ENCODE measurements around the gene ESYT3. TPM values are rescaled to one million over a fixed set of nuclear protein-coding genes. Genes with fewer than 3 reads are reported as not detected.

The ESYT3 gene
- total and polyA plus RNA-seq, 2 of the 8 experiments (the other 6 are each of a cell fraction or from before 2014, with no cell fraction given) = 4.4 to 7.3 TPM

DNA sequence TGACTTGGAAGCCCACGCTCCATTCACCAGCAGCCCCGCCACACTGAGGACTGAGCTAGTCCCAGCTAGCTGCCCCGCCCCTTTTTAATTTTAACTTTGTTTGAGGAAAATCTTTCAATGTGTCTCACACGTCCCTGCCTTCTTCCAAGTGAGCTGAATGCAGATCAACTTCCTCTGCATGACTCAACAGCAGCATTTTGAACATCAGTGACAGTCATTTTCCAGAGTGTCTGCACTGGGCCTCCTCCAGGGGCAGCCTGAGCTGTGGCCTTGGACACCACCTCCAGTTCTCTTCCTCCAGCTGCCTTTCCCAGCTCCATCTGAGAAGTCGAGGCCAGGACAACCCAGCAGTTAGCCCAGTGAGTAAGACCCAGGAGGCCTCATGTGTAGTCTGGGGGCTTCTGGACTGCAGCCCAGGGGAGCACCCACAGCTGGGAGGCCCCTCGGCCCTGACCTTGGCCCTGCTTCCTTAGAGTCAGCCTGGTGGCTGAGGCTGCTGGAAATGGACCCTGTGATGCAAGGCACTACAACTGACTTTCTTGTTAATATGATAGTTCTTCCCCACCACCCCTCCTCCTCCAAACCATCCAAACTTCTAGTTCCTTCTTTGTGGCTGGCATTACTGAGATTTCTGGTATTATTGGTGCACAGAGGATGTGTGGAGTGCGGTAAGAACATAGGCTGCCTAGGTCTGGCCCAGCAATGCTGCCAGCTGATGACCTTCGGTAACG, 21.4 kb upstream of the ESYT3 start:
- H3K4me2 ChIP-seq (ENCODE audit: insufficient read depth in 1 of 2, low read depth in 2 of 2, low read length in 2 of 2) = no peak overlapping the region
- ChIA-PET CTCF (ENCODE audit: partially characterized antibody) (interaction anchor here (0.6 to 3.6 kb wide), 12 partner anchors 10 to 509 kb away, joined by 3 to 25 read pairs (median 4); partner anchors contain the start of gene MRAS), POLR2A (ENCODE audit: partially characterized antibody) (interaction anchor here (1.0 to 1.4 kb wide), 2 partner anchors 10 to 63 kb away, joined by 3 to 4 read pairs; no protein-coding TSS in a partner anchor)
- no peaks in the 10 kb centered on the region for H3K9me3 ChIP-seq (ENCODE audit: insufficient read depth in 2 of 2, low read depth in 1 of 2, low read length in 1 of 2)
- peaks cover 5 to 20% (median 9%) of the 10 kb centered on the region in 4 experiments for H3K4me1 ChIP-seq (replicated peaks in 1 of 4; ENCODE audit: control insufficient read depth in 3 of 4, insufficient read depth in 4 of 4, low read length in 3 of 4)
- H3K56ac ChIP-seq (replicated peaks; ENCODE audit: insufficient read length, low read depth, low read length) = no peak overlapping the region
- H4K20me1 ChIP-seq (replicated peaks in 1 of 2; ENCODE audit: control insufficient read depth in 1 of 2, insufficient read depth in 2 of 2, low read length in 2 of 2) = no peaks in the 10 kb centered on the region
- H3K18ac ChIP-seq (ENCODE audit: extremely low read depth, low read length) = no peak overlapping the region
- H4K91ac ChIP-seq (replicated peaks; ENCODE audit: insufficient read length, low read length) = no peak overlapping the region
- no peak overlapping the region for H2BK12ac ChIP-seq (ENCODE audit: low read depth, low read length)
- no peak overlapping the region for H4K8ac ChIP-seq (ENCODE audit: extremely low read depth, insufficient read depth, low read length)
- no peaks in the 10 kb centered on the region for H3K23me2 ChIP-seq (ENCODE audit: low read depth, low read length)
- no peaks in the 10 kb centered on the region for H3K36me3 ChIP-seq (ENCODE audit: control insufficient read depth in 2 of 4, insufficient read depth in 4 of 4, low read length in 3 of 4)
- H2AFZ ChIP-seq (ENCODE audit: low read length) = no peak overlapping the region
- H3K27me3 ChIP-seq (replicated peaks in 1 of 4; ENCODE audit: control insufficient read depth in 3 of 4, extremely low read depth in 1 of 4, insufficient read depth in 3 of 4, low read length in 3 of 4) = no peaks in the 10 kb centered on the region; a peak in 1 of 7 replicates
- H3K14ac ChIP-seq (ENCODE audit: insufficient read length) = no peak overlapping the region
- no peak overlapping the region for H3K9ac ChIP-seq (replicated peaks in 1 of 4; ENCODE audit: extremely low read depth in 1 of 4, low read depth in 3 of 4, low read length in 3 of 4)
- H4K5ac ChIP-seq (ENCODE audit: insufficient read length, low read depth, low read length) = no peak overlapping the region
- WGBS, 2 experiments (ENCODE audit: extremely low coverage in 1 of 2, insufficient coverage in 1 of 2, insufficient read length in 1 of 2, insufficient replicate concordance in 2 of 2, low coverage in 1 of 2, low lambda C conversion rate in 2 of 2, missing lambda C conversion rate in 1 of 2) = 89% methylated on average over 9 of the region's 9 CpGs; no CpG with 5 or more reads in 1 of the 2 experiments
- DNase-seq (ENCODE audit: low read depth in 1 of 2, low spot score in 2 of 2) = no peak
- no peak for TF ChIP-seq TEAD4 (IDR thresholded peaks at IDR 0.05; ENCODE audit: low read depth, low read length)
- no peak for TF ChIP-seq BCL11A (IDR thresholded peaks at IDR 0.05; ENCODE audit: low read depth in 2 of 2, low read length in 2 of 2)
- TF ChIP-seq, protein P1, sequence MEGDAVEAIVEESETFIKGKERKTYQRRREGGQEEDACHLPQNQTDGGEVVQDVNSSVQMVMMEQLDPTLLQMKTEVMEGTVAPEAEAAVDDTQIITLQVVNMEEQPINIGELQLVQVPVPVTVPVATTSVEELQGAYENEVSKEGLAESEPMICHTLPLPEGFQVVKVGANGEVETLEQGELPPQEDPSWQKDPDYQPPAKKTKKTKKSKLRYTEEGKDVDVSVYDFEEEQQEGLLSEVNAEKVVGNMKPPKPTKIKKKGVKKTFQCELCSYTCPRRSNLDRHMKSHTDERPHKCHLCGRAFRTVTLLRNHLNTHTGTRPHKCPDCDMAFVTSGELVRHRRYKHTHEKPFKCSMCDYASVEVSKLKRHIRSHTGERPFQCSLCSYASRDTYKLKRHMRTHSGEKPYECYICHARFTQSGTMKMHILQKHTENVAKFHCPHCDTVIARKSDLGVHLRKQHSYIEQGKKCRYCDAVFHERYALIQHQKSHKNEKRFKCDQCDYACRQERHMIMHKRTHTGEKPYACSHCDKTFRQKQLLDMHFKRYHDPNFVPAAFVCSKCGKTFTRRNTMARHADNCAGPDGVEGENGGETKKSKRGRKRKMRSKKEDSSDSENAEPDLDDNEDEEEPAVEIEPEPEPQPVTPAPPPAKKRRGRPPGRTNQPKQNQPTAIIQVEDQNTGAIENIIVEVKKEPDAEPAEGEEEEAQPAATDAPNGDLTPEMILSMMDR (IDR thresholded peaks at IDR 0.05; ENCODE audit: control extremely low read depth in 1 of 3, insufficient read depth in 1 of 3, low read depth in 1 of 3, low read length in 3 of 3) = no peak
- no peak for TF ChIP-seq YY1 (IDR thresholded peaks at IDR 0.05; ENCODE audit: low read depth, low read length)
- no peak for TF ChIP-seq JUND (IDR thresholded peaks at IDR 0.05; ENCODE audit: low read length)
- no peak for TF ChIP-seq EP300 (IDR thresholded peaks at IDR 0.05; ENCODE audit: borderline replicate concordance in 1 of 2, low read depth in 2 of 2, low read length in 2 of 2)
- H2BK15ac ChIP-seq (ENCODE audit: low read length) = no peak overlapping the region
- no peak overlapping the region for H2BK120ac ChIP-seq (replicated peaks; ENCODE audit: low read depth, low read length)
- H3K4me3 ChIP-seq (ENCODE audit: extremely low read depth in 1 of 4, insufficient read depth in 2 of 4, low read depth in 3 of 4, low read length in 4 of 4) = no peak overlapping the region
- no peaks in the 10 kb centered on the region for H3K79me1 ChIP-seq (ENCODE audit: low read depth, low read length)
- H2AK5ac ChIP-seq (ENCODE audit: low read depth, low read length) = no peak overlapping the region
- H2BK20ac ChIP-seq (ENCODE audit: low read length) = no peak overlapping the region
- no peak overlapping the region for H3K4ac ChIP-seq (replicated peaks; ENCODE audit: insufficient read length, low read depth, low read length)
- H3K23ac ChIP-seq (ENCODE audit: insufficient read length) = no peak overlapping the region
- H2BK5ac ChIP-seq (ENCODE audit: low read depth, low read length) = no peak overlapping the region
- no peak overlapping the region for H3K27ac ChIP-seq (ENCODE audit: low read depth, low read length)
- FAIRE-seq = no peak
- H3K79me2 ChIP-seq (ENCODE audit: control insufficient read depth in 1 of 2, insufficient read depth in 2 of 2, low read length in 2 of 2) = no peaks in the 10 kb centered on the region

All from H1 (cell line).